Fibroblast of pulmonary artery (primary cell): Measurements from ENCODE around the gene IL20.
A peak's percentile ranks its signal among the peaks of the same experiment; 100 is the strongest.

Source experiments
- DNase-seq: peaks from one replicate; pipeline ENCODE4 v3.0.0-alpha.2; 2010; ENCODE audit warnings: low read depth
- H3K4me3 ChIP-seq: replicated peaks from 2 replicates; pipeline ENCODE4 v1.5.1; 2011; ENCODE audit warnings: low read depth, mild to moderate bottlenecking, control low read depth, low read length, moderate library complexity
- CTCF ChIP-seq: IDR thresholded peaks from 2 replicates; pipeline ENCODE4 v1.5.1; 2011; ENCODE audit warnings: mild to moderate bottlenecking, control low read depth, low read length, inconsistent platforms; ENCODE audit errors: missing control alignments

The IL20 gene

GRCh38 chr1:206873603-206874188 lies 8.3 kb downstream of the IL20 start:
- TF ChIP-seq CTCF, result no peak
- no peak for DNase-seq
- no peak overlapping the region for H3K4me3 ChIP-seq

GRCh38 chr1:206875752-206876377 lies 10.4 kb downstream of the IL20 start:
- DNase-seq, result no peak
- TF ChIP-seq CTCF, result no peak
- H3K4me3 ChIP-seq, result no peak overlapping the region

- peak; percentile 9 for TF ChIP-seq CTCF
- DNase-seq, result no peak
Measured at GRCh38 chr1:206878456-206878855, 13.0 kb downstream of the IL20 start.

GRCh38 chr1:206880314-206880713 lies 14.9 kb downstream of the IL20 start:
- DNase-seq, result no peak
- no peak for TF ChIP-seq CTCF
- no peak overlapping the region for H3K4me3 ChIP-seq

More at GRCh38 chr1:206878456-206878855, 13.0 kb downstream of the IL20 start:
- no peak overlapping the region for H3K4me3 ChIP-seq

GRCh38 chr1:206882555-206882954 lies 17.1 kb downstream of the IL20 start:
- no peak overlapping the region for H3K4me3 ChIP-seq
- peak; percentile 12 for TF ChIP-seq CTCF
- DNase-seq, result no peak

GRCh38 chr1:206883160-206883559 lies 17.7 kb downstream of the IL20 start:
- TF ChIP-seq CTCF, result no peak
- no peak for DNase-seq
- no peak overlapping the region for H3K4me3 ChIP-seq

GRCh38 chr1:206883876-206884275 lies 18.5 kb downstream of the IL20 start:
- TF ChIP-seq CTCF, result no peak
- no peak for DNase-seq
- H3K4me3 ChIP-seq, result no peak overlapping the region
